IPS DF 6.9 (cell line): ENCODE results near the gene YKT6.
"Not testable (repeated sequence)": the region's sequence is repeated elsewhere in the genome, so short reads cannot be mapped to it uniquely, and the experiment has no call there.

Experiments used
- DNase-seq: peaks from one replicate; pipeline ENCODE4 v3.0.0-alpha.2; 2013; ENCODE audit warnings: low read depth, low spot score
- H3K27ac ChIP-seq: one replicate; pipeline ENCODE4 v1.5.1; 2013; ENCODE audit warnings: low read length, control low read depth
- H3K27me3 ChIP-seq: 2 replicates; pipeline ENCODE4 v1.6.1; 2013; ENCODE audit warnings: mild to moderate bottlenecking, low read length; ENCODE audit not compliant: control insufficient read depth, insufficient read depth
- H3K36me3 ChIP-seq: 2 replicates; pipeline ENCODE4 v1.6.1; 2013; ENCODE audit warnings: low read length; ENCODE audit not compliant: control insufficient read depth, insufficient read depth
- H3K4me1 ChIP-seq: 2 replicates; pipeline ENCODE4 v1.6.1; 2013; ENCODE audit warnings: low read length; ENCODE audit not compliant: control insufficient read depth, insufficient read depth
- H3K4me3 ChIP-seq: 2 replicates; pipeline ENCODE4 v1.5.1; 2013; ENCODE audit warnings: mild to moderate bottlenecking, low read length
- H3K9me3 ChIP-seq: 2 replicates; pipeline ENCODE4 v1.6.1; 2013; ENCODE audit warnings: low read length, inconsistent platforms; ENCODE audit not compliant: control insufficient read depth, insufficient read depth
- WGBS: extraction: QIAGEN DNeasy Blood & Tissue Kit; methylation state at CpG from one replicate; pipeline ENCODE4 v1.1.7; 2013; ENCODE audit warnings: mixed read lengths, missing lambda C conversion rate; ENCODE audit not compliant: insufficient read length, insufficient coverage; 5-methylcytosine and 5-hydroxymethylcytosine counted together

Gene YKT6

DNA sequence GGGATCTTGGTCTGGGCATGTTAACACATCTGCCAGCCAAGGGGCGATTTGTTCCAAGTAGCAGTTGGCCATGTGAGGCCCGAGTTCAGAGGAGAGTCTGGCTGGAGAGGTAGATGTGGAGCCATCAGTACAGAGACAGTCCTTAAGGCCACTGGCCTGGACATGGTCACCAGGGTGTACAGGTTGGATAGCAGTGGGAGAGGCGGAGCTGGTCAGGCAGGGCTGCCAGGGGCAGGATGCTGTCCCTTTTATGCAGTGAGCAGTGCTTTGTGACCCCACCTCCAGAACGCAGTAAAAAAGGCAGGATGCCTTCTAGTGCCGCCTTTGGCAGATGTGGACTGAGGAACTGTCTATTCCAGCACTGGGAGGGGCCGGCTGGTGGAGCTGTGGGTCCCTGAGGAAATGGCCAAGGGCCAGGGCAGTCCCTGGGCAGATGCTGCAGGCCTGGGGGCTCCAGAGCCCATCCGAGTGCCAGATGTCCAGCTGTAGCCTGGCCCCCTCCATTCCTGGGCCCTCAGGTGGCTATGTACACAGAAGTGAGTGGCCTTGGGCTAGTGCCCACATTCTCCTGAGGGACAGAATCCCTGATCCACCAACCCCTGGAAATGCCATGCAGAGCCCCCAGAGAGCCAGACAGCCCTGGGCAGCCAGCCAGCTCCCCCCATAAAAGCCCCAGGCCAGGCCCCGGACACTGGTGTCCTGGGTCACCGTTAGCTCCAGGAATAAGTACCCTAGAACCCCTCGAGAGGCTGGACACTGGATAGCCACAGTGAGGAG is 42.5 kb upstream of the YKT6 start:
- no CpG with 5 or more reads among the region's 10 CpGs for WGBS

GRCh38 chr7:44158873-44159631 is 41.7 kb upstream of the YKT6 start:
- H3K9me3 ChIP-seq = no peaks in the 10 kb centered on the region
- no peak overlapping the region for H3K27ac ChIP-seq
- H3K4me1 ChIP-seq = peaks cover 1% of the 10 kb centered on the region; the same call in 1 of the 2 replicates
- no peaks in the 10 kb centered on the region for H3K27me3 ChIP-seq
- DNase-seq = no peak
- no peak overlapping the region for H3K4me3 ChIP-seq
- WGBS = no CpG with 5 or more reads among the region's 12 CpGs
- H3K36me3 ChIP-seq = no peaks in the 10 kb centered on the region

More for the DNA sequence above, 42.5 kb upstream of the YKT6 start:
- Histone ChIP-seq H3K4me1 (peaks cover 1% of the 10 kb centered on the region; the same call in 1 of the 2 replicates), H3K4me3 (no peak overlapping the region), H3K9me3 (no peaks in the 10 kb centered on the region), H3K27ac (no peak overlapping the region), H3K36me3 (no peaks in the 10 kb centered on the region), H3K27me3 (no peaks in the 10 kb centered on the region)
- no peak for DNase-seq

DNA sequence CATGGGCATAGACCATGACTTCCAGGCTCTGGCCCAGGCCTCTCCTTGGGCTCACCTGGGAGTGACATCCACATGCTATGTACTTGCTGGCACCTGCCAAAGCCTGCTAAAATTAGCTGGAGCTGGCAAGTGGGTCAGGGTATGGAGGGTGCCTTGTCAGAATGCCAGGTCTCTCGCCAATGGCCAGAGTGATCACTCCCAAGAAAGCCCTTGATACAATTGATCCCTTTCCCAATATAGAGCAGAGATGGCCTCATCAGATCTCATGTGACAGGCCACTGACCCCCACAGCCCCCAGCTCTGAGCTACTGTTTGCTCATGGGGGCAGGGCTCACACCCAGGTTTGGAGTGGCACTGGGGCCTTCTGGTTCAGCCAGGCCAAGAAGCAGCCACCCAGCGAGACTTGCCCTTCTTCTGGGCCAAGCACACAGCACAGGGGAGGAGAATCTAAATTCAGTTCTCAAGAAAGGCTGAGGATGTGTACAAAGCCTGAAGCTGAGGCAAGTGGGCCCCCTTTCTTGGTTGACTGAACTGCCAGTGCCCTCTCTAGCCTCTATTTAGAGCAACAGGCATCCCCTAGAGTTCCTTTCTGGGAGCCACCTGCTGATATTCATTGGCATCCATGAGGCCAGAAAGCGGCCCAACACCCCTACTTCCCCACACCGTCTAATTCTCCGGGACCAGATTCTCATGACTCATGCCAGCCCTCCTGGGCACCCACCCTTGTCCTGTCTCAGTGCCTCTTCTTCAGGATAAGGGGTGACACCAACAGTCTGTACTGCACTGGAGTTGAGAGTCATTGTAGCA is 40.8 kb upstream of the YKT6 start:
- no peaks in the 10 kb centered on the region for H3K9me3 ChIP-seq
- H3K36me3 ChIP-seq = no peaks in the 10 kb centered on the region
- no peaks in the 10 kb centered on the region for H3K27me3 ChIP-seq
- no CpG with 5 or more reads among the region's 5 CpGs for WGBS
- H3K4me1 ChIP-seq = peaks cover 1% of the 10 kb centered on the region; the same call in 1 of the 2 replicates
- H3K27ac ChIP-seq = no peak overlapping the region
- DNase-seq = no peak
- H3K4me3 ChIP-seq = no peak overlapping the region

- DNase-seq = no peak
- Histone ChIP-seq H3K36me3 (no peaks in the 10 kb centered on the region), H3K9me3 (no peaks in the 10 kb centered on the region), H3K4me1 (peaks cover 1% of the 10 kb centered on the region; the same call in 1 of the 2 replicates), H3K27me3 (no peaks in the 10 kb centered on the region), H3K27ac (no peak overlapping the region), H3K4me3 (no peak overlapping the region)
- no CpG with 5 or more reads among the region's 2 CpGs for WGBS
These were observed 39.4 kb upstream of the YKT6 start for GRCh38 chr7:44161371-44161770.

- DNase-seq = no peak
- no CpG with 5 or more reads among the region's 4 CpGs for WGBS
- no peaks in the 10 kb centered on the region for H3K27me3 ChIP-seq
- no peak overlapping the region for H3K4me3 ChIP-seq
- H3K9me3 ChIP-seq = no peaks in the 10 kb centered on the region
- no peak overlapping the region for H3K27ac ChIP-seq
- peaks cover 1% of the 10 kb centered on the region; the same call in 1 of the 2 replicates for H3K4me1 ChIP-seq
- H3K36me3 ChIP-seq = no peaks in the 10 kb centered on the region
These were observed 38.6 kb upstream of the YKT6 start for GRCh38 chr7:44162179-44162578.

DNA sequence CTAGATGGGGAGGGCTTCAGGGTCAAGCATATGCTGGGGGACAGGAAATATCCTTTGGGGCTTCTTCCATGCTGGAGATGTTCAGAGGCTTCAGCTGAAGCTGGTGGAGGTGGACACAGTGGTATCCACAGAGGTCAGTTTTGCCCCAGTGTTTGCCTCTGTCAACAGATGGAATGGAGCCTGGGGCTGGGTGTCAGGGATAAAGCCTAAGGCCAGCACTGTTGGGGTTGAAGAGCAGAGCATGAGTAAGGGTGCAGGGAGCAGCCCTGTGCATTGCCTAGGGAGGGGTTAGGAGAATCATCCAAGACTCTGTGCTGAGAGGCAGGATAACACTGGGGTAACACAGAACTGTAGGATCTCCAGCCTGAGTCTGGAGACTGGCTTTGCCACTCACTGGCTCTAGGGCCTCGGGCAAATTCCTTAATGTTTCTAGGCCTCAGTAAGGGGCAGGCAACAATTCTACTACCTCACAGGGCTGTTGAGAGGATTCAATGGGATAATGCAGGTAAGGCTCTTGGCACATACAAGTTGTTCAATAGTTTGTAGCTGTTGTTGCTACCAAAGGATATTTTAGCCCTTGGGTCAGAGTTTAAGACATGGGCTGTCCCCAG is 37.9 kb upstream of the YKT6 start:
- Histone ChIP-seq H3K27me3 (no peaks in the 10 kb centered on the region), H3K36me3 (no peaks in the 10 kb centered on the region), H3K4me3 (no peak overlapping the region), H3K9me3 (no peaks in the 10 kb centered on the region), H3K27ac (no peak overlapping the region), H3K4me1 (no peaks in the 10 kb centered on the region)
- no peak for DNase-seq
- no CpG with 5 or more reads among the region's 1 CpG for WGBS

DNA sequence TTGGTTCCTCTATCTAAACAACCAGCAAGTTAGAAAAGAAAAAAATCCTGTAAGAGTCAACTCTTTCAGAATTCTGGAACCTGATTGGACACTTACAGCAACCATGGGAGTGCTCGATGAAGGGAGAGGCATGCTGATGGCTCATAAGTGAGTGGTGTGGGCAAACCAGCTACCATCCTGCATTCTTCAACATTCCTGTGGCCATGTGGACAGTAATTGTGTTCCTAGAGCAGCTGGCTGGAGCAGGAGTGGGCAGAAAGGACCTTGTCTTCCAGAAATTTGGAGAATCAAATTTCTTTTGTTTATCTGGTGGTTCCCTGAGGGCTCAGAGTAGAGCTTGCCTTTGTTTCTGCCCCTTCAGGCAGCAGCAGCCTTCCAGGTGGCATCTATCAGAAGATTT is 37.2 kb upstream of the YKT6 start:
- DNase-seq = no peak
- Histone ChIP-seq H3K9me3 (no peaks in the 10 kb centered on the region), H3K27ac (no peak overlapping the region), H3K4me3 (no peak overlapping the region), H3K36me3 (no peaks in the 10 kb centered on the region), H3K27me3 (no peaks in the 10 kb centered on the region), H3K4me1 (no peaks in the 10 kb centered on the region)
- WGBS = no CpG with 5 or more reads among the region's 1 CpG

DNA sequence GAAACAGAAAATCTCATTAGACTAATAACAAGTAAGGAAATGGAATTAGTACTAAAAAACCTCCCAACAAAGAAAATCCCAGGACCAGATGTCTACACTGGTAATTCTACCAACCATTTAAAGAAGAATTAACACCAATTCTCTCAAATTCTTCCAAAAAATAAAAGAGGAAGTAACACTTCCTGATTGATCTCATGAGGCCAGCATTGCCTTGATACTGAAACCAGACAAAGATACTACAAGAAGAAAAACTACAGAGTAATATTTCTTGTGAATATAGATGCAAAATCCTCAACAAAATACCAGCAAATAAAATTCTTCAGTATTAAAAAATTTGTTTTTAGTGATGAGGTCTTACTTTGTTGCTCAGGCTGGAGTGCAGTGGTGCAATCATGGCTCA is 32.9 kb upstream of the YKT6 start:
- no peak overlapping the region for H3K27ac ChIP-seq
- H3K9me3 ChIP-seq = no peaks in the 10 kb centered on the region
- DNase-seq = no peak
- no peak overlapping the region for H3K4me3 ChIP-seq
- H3K27me3 ChIP-seq = no peaks in the 10 kb centered on the region
- no peaks in the 10 kb centered on the region for H3K4me1 ChIP-seq
- no peaks in the 10 kb centered on the region for H3K36me3 ChIP-seq

DNA sequence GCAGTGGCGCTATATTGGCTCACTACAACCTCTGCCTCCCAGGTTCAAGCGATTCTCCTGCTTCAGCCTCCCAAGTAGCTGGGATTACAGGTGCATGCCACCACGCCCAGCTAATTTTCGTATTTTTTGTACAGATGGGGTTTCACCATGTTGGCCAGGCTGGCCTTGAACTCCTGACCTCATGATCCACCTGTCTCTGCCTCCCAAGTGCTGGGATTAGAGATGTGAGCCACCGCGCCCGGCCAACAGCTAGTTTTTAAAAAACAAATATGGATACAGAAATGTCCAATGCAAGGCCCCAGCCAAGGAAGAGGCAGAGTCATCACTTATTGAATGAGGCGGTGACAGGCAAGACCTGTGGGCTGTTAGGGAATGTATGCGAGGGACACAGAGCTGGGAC is 28.9 kb upstream of the YKT6 start:
- no CpG with 5 or more reads among the region's 9 CpGs for WGBS
- H3K36me3 ChIP-seq, H3K4me1 ChIP-seq, H3K9me3 ChIP-seq, DNase-seq, H3K27ac ChIP-seq, H3K4me3 ChIP-seq, H3K27me3 ChIP-seq: not testable (repeated sequence)

DNA sequence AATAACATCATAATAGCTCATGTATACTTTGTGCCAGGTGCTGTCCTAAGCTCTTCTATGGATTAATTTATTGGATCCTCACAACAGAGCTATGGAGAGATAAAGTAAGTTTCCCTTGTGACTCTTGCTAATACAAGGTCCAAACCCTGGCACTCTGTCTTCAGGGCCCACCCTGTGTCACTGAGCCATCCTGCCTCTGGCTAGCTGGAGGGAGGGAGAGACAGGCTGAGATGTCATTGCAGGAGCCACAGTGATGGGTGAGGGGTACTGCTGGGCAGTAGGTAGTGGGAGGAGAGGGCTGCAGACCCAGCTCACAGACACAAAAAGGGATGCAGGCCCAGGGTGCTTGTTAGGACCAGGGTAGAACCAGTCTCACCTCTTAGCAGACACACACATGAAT is 28.4 kb upstream of the YKT6 start:
- Histone ChIP-seq H3K36me3 (no peaks in the 10 kb centered on the region), H3K4me3 (no peak overlapping the region), H3K27me3 (no peaks in the 10 kb centered on the region), H3K4me1 (no peaks in the 10 kb centered on the region), H3K27ac (no peak overlapping the region), H3K9me3 (no peaks in the 10 kb centered on the region)
- DNase-seq = no peak
